Stimulated activated CD4-positive, alpha-beta T cell treated with anti-CD3 and anti-CD28 coated beads, Interleukin-4, amount 100 ng/mL, for 4 hours (primary cell): ENCODE data around the gene EDIL3.
"Not testable (repeated sequence)": the region's sequence is repeated elsewhere in the genome, so short reads cannot be mapped to it uniquely, and the experiment has no call there.

Experiments
- DNase-seq, 2 experiments: peaks; one replicate each; pipeline ENCODE4 v3.0.0-alpha.2; 2020

Gene EDIL3

GRCh38 chr5:84032324-84032723 is 352.4 kb downstream of the EDIL3 start:
- no peak for DNase-seq

GRCh38 chr5:84028093-84028492 is 356.6 kb downstream of the EDIL3 start:
- DNase-seq = no peak

GRCh38 chr5:84018521-84018920 is 366.2 kb downstream of the EDIL3 start:
- not testable (repeated sequence) for DNase-seq

GRCh38 chr5:84017523-84018172 is 367.0 kb downstream of the EDIL3 start:
- no peak for DNase-seq

- DNase-seq = no peak
These were observed 368.6 kb downstream of the EDIL3 start for GRCh38 chr5:84016085-84016484.

GRCh38 chr5:84014966-84015365 is 369.7 kb downstream of the EDIL3 start:
- DNase-seq = no peak

- no peak for DNase-seq
These were observed 390.9 kb downstream of the EDIL3 start for GRCh38 chr5:83993803-83994202.

- no peak for DNase-seq
These were observed 393.0 kb downstream of the EDIL3 start for GRCh38 chr5:83991566-83992224.

GRCh38 chr5:83988293-83988685 is 396.4 kb downstream of the EDIL3 start:
- no peak for DNase-seq

- DNase-seq = no peak
These were observed 397.0 kb downstream of the EDIL3 start for GRCh38 chr5:83987513-83988292.

- no peak for DNase-seq
These were observed 400.8 kb downstream of the EDIL3 start for GRCh38 chr5:83983852-83984251.

- DNase-seq = no peak
These were observed 410.5 kb downstream of the EDIL3 start for GRCh38 chr5:83973925-83974815.

- DNase-seq = no peak
These were observed 411.8 kb downstream of the EDIL3 start for GRCh38 chr5:83972909-83973308.

GRCh38 chr5:83972236-83972635 is 412.4 kb downstream of the EDIL3 start:
- DNase-seq = no peak

GRCh38 chr5:83967417-83967816 is 417.3 kb downstream of the EDIL3 start:
- no peak for DNase-seq

GRCh38 chr5:83965441-83965840 is 419.2 kb downstream of the EDIL3 start:
- no peak for DNase-seq

GRCh38 chr5:83964271-83964670 is 420.4 kb downstream of the EDIL3 start:
- no peak for DNase-seq

- DNase-seq = no peak
These were observed 427.5 kb downstream of the EDIL3 start for GRCh38 chr5:83957188-83957587.

- DNase-seq = no peak
These were observed 428.3 kb downstream of the EDIL3 start for GRCh38 chr5:83956386-83956785.

GRCh38 chr5:83955916-83956315 is 428.8 kb downstream of the EDIL3 start:
- DNase-seq = no peak

- no peak for DNase-seq
These were observed 436.9 kb downstream of the EDIL3 start for GRCh38 chr5:83947763-83948162.

- DNase-seq = no peak
These were observed 438.2 kb downstream of the EDIL3 start for GRCh38 chr5:83946516-83946915.

- DNase-seq = no peak
These were observed 442.5 kb downstream of the EDIL3 start for GRCh38 chr5:83942155-83942554.
